Measurements from ENCODE around the gene FBXW7.

- TF ChIP-seq CTCF (IDR thresholded peaks at IDR 0.05; ENCODE audit: low read depth, low read length) (no peak), POLR2A (IDR thresholded peaks at IDR 0.05; ENCODE audit: extremely low read depth, insufficient read length) (no peak), MYC (IDR thresholded peaks at IDR 0.05; ENCODE audit: low read depth, low read length) (no peak), MAX (IDR thresholded peaks at IDR 0.05; ENCODE audit: low read depth, low read length) (no peak)
These were observed 226.9 kb downstream of the FBXW7 start for GRCh38 chr4:152308951-152309350.

Data from NB4 (cell line).